T47D (cell line): ENCODE measurements around the gene FRS3.

Experiments used
- DNase-seq, 2 experiments: peaks; one replicate each; pipeline versions ENCODE4 v3.0.0 to v3.0.0-alpha.2; 2011 to 2012; ENCODE audit warnings: low read depth in 1 of 2, low spot score in 1 of 2
- JUND ChIP-seq: IDR thresholded peaks from 2 replicates; pipeline ENCODE4 v1.6.1; 2012; ENCODE audit warnings: low read depth
- in situ Hi-C: cut with HindIII; loops from 2 replicates; pipeline ENCODE4 v1.10.0; 2016; ENCODE audit warnings: low sequenced_read_pairs, low pct_unique_long_range_greater_than_20kb

Gene FRS3

DNA sequence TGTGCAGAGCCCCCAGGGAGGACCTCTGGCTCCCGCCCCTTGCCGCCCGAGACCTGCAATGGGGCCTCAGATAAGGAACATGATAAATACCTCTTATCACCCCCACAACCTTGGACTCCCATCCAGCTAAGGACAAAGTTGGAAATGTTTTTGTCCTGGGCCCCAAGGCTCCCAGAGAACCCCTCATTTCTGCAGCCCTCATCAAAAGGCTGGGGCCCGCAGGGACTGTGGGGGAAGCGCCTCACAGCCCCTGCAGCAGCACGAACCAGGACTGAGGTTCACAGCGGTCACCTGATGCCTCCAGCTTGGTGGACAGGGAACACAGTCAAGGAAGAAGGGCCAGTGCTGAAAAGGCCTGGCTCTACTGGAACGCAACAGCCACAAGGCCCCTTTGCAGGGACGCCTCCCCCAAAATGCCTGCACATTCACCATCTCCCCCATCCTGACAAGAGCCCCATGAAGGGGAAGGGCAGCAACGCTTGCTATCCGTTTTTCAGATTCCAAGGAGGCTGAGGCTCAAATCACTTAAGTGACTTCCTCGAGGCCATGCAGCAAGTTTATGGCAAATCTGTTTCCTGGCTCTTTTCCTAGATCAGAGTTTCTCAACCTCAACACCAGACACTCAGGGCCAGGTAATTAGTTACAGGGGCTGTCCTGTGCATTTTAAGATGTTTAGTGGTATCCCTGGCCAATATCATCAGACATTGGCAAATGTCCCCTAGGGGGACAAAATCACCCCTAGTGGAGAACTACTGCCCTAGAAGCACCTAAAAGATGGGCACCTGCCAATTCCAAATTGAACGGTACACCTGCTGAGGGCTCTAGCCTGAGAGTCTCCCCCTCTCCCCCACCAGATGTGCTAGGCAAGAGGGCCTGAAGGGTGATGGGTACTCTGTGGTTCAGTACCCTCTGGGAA lies 54.9 kb downstream of the FRS3 start:
- in situ Hi-C loops = no loop called here
- no peak for DNase-seq

DNA sequence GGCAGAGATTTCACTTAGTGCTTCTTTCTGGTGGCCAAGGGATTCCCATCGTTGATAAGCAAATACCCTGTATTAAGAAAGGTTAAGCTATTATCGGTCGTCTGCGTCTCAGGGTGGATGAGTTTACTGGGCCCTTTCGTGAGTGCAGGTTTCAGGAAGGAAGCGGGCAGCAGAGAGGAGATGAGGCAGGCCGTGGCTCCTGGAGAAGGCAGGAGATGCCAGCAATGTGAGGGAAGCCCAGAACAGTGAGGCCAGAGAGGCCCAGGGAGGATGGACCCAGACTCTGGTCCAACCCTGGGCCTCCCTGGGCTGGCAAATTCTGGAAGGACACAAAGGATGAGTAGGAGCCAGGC lies 55.5 kb downstream of the FRS3 start:
- in situ Hi-C loops = no loop called here
- DNase-seq = no peak
- no peak for TF ChIP-seq JUND

More for the DNA sequence above, 54.9 kb downstream of the FRS3 start:
- TF ChIP-seq JUND = no peak

DNA sequence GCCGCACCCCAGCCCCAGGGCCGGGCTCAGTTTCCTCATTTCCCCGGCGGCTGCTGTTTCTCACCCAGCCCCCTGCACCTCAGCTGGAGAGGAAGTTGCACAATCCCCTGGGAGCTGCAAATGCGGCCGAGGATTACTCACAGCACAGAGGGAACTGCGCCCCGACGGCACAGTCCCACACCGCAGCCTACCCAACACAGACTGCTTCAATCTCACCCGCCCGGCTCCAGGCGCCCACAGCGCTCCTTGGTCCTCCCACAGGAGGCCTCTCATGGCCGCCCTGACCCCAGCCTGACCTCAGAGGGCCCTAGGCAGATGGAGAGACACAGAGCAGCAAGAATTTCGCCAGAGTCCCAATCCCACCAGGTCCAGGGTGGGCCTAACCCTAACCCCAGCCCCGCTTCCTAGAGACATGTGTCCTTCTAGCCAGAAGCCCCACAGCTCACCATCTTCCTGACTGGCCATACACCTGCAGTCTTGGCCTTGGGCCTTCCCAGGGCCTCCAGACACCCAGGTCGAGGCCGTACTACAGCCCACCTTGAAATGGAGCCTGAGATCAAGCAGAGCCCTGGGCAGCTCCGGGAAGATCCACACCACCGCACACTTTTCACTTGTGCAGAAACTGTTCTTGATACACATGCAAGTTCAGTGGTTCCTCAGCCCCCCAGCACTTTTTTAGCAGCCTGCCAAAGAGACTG lies 56.0 kb downstream of the FRS3 start:
- DNase-seq = no peak
- TF ChIP-seq JUND = no peak
- in situ Hi-C loops = no loop called here

DNA sequence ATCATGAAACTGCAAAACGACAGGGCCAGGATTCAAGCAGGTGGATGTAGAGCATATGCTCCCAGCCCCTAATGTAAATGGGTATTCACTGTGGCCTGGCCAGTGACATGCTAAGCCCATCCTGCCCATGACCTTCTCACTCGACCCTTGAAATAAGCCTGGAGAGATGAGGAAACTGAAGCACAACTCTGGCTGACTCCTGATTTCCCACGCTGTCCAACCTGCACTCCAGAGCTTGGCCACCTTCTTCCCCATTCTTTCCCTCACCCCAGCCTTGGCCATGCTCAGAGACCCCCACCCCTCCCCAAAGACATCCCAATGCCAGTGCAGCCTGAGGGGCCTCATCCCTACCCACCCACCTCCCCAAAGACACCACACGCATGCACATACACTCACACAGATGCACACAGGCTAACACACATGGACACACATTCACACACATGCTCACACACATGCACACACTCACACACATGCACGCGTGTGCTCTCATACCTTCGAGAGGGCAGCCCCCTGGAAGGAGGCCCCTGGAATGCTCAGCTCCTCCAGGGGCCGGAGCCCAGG lies 56.7 kb downstream of the FRS3 start:
- no peak for TF ChIP-seq JUND
- in situ Hi-C loops = no loop called here
- no peak for DNase-seq

DNA sequence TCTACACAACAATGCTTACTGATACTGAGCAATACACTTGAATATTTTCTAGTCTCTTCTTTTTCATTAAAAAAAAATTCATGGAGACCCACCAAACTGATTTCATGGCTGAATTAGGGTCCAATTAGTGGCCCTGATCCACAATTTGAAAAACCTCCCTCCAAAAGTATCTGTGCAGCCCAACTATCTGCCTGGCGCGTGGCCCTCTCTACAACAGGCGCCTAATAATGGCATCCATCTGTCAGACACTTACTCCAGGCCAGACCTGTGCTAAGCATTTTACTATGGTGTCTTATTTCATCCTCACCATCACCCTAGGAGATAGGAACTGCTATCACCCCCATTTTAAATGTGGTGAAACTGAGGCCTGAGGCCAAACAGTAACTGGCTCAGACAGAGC lies 58.3 kb downstream of the FRS3 start:
- DNase-seq = no peak
- TF ChIP-seq JUND = no peak
- in situ Hi-C loops = no loop called here

DNA sequence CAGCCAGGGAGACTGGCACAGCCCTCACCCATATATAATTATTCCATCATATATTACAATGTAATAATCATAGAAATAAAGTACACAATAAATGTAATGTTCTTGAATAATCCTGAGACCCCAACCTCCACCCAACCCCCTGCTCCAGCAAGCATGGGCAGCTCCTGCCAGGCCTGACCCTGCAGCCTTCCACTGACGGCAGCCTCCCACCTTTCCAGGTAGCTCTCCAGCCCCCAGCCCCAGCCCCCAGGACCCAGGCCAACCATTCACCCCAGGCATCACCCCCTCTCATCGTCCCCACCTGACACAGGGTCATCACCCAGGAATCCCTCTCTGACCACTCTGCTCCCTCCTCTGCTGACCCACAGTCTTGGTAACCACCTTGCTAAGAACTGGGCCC lies 58.9 kb downstream of the FRS3 start:
- DNase-seq = no peak
- TF ChIP-seq JUND = no peak
- in situ Hi-C loops = no loop called here

DNA sequence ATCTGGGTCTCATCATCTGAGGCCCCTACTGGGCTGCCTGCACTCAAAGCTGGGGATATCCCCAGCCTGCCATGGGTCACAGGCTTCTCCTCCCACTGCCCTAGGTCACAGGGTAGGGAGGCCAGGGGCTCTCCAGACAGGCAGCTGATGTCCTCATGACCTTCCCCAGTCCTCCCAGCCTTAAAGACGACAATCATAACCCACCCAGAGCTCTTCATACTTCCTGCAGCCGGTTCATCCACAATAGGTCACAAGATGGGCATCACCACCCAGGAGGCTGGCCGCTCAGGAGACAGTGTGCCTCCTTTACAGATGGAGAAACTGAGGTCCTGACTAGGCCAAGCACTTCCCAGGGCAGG lies 59.5 kb downstream of the FRS3 start:
- in situ Hi-C loops = no loop called here
- no peak for TF ChIP-seq JUND
- no peak for DNase-seq
